Activated gamma-delta T cell treated with anti-CD3 and anti-CD28 coated beads, Interleukin-2, amount 50 U/mL, for 16 hours (primary cell): ENCODE measurements around the gene TLE2.
"Not testable (repeated sequence)": the region's sequence is repeated elsewhere in the genome, so short reads cannot be mapped to it uniquely, and the experiment has no call there.

ENCODE experiments used
- DNase-seq: peaks from one replicate; pipeline ENCODE4 v3.0.0-alpha.2; 2020; ENCODE audit warnings: low read depth

The TLE2 gene

DNA sequence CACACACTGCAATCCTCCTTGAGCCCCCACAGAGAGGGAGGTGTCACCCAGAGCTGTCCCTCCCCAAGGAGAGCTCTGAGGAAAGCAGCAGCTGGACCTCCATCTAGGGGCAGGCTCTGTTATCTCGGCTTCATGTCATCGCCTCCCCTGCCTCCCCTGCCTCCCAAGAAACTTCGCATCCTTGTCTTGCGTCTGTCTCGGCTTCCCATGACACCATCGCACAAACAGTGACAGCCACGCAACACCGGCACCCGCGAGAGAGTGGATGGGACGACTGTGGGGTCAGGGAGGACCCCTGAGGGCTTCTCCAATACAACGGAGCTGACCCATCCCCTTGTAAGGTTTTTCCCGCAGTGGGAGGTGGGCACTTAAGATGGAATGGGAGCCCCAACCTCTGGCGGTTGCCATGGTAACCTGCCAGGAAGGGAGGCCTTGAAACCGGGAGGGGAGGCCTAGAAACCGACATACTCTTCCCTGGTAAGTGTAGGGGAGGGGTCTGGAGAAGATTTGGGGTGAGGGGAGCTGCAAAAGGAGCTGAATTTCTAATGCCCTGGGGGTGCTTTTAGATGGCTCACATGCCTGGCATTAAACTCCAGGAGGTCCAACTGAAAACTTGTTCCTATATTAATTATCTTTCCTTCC lies 16.3 kb downstream of the TLE2 start:
- no peak for DNase-seq

DNA sequence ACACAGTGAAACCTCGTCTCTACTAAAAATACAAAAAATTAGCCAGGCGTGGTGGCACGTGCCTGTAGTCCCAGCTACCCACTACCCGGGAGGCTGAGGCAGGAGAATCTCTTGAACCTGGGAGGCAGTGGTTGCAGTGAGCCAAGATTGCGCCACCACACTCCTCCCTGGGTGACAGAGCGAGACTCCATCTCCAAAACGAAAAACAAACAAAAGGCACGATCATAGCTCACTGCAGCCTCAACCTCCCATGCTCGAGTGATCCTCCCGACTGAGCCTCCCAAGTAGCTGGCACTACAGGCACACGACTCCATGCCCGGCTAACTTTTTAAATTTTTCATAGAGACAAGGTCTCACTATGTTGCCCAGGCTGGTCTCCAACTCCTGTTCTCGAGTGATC lies 17.0 kb downstream of the TLE2 start:
- DNase-seq, result not testable (repeated sequence)

DNA sequence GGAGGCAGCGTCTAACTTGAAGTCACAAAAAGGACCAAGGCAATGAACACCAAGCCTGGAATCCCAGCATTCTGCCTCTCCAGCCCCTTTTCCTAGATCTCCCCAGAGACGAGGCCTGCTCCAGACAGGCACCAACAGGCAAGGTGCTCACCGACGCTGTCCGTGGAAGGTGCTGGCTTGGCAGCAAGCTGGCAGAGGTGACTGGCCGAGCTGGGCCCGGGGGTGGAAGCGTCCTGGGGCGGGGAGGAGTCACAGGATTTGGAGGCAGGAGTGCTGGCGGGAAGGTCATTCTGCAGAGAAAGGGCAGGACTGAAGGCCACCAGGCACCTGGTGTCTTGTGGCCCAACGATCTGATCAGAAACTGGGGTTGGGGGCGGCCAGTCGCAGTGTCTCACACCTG lies 18.2 kb downstream of the TLE2 start:
- DNase-seq, result no peak

DNA sequence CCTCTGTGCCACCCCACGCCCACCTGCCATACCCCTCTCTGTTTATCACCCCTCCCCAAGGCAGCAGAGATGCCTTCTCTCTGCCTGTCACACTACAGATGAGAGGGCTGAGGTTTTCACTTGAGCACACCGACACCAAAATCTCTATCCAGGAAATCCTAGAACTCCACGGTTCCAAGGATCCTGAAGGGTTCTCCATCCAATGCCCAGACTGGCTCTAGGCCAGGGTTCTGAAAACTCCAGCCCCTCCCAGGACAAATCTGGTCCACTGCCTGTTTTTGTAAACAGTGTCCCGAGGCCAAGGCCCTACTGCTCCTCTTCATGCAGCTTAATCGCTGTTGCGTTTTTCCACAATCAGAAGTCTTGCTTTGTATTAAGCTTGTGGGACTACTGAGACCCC lies 20.1 kb downstream of the TLE2 start:
- no peak for DNase-seq

DNA sequence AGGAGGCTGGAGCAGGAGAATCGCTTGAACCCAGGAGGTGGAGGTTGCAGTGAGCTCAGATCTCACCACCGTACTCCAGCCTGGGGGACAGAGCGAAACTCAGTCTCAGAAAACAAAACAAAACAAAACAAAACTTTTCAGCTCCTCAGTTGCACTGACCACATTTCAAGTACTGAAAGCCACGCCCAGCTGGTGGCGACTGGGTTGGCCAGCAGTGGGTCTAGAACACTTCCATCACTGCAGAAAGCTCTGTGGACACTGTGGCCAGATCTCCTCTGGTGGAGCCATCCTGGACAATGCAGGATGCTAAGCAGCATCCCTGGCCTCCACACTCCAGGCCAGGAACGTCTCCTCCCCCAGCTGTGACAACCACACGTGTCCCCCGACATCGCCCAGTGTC lies 21.1 kb downstream of the TLE2 start:
- no peak for DNase-seq

DNA sequence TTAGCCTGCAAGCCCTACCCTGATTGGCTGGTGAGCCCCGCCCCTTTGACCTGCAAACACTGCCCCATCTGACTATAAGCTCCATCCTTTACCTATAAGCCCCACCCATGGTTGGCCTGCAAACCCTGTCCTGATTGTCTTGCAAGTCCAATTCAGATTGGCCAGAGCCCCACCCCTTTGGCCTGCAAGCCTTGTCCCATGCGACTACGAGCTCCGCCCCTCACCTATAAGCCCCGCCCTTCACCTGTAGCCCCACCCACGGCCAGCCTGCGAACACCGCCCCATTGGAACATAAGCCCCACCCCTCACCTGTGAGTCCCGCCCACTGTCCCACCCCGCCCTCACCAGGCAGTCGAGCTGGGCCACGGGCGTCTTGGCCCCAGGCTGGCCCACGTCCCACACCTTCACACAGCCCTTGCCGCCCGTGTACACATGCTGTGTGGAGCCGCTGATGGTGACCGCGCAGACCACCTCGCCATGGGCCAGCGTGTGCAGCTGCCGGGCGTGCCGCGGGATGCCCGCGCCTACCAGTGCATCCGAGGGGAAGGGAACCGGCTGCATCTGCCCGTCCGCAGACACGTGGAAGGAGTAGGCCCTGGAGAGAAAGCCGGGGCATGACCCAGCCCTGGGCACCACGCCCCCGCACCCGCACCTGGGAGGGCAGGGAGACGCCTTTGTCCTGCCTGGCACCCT lies 22.9 kb downstream of the TLE2 start:
- DNase-seq, result no peak

DNA sequence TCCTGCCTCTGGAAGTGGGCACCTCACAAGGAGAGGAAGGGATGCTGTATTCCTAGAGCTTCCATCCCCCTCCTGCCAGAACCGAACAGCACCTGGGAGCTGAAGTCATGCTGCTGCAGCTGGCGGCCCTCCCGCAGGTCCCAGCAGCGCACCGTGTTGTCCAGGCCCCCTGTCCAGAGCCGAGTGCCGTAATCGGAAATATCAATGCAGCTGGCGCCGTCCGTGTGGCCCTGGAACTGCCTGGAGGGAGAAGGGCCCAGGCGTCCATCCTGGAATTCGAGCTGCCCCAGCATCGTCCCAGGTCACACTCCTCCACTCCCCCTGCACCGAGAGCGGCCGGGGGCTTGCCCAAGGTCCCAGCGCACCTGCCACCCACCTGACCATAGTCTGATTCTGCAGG lies 23.7 kb downstream of the TLE2 start:
- DNase-seq, result no peak

DNA sequence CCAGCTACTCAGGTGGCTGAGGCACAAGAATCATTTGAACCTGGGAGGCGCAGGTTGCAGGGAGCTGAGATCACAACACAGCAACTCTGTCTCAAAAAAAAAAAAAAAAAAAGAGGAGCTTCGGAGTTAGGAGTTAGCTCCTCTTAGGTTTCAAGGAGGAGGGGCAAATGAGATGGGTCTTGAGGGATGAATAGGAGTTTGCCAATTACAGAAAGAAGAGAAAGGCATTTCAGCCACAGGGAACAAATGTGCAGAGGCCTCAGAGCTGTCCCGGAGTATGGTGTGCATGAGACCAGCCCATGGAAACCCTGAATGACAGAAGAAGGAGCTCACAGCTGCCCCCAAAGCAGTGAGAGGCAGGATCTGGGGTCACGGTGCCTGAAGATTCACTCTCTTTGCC lies 24.6 kb downstream of the TLE2 start:
- DNase-seq, result no peak

DNA sequence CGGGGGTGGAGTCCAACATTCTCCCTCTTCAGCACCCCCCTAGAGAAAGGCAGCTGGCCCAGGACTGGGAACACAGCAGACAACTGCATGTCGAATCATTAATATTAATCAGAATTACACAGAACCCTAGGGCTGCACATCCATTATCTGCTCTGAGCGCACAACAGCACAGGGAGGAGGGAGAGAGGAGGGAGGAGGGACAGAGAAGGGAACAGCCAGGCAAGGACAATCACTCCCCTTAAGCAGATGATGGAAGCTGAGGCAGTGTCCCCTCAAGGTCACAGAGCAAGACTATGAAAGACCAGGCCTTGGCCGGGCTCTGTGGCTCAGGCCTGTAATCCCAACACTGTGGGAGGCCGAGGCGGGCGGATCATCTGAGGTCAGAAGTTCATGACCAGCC lies 26.0 kb downstream of the TLE2 start:
- no peak for DNase-seq

DNA sequence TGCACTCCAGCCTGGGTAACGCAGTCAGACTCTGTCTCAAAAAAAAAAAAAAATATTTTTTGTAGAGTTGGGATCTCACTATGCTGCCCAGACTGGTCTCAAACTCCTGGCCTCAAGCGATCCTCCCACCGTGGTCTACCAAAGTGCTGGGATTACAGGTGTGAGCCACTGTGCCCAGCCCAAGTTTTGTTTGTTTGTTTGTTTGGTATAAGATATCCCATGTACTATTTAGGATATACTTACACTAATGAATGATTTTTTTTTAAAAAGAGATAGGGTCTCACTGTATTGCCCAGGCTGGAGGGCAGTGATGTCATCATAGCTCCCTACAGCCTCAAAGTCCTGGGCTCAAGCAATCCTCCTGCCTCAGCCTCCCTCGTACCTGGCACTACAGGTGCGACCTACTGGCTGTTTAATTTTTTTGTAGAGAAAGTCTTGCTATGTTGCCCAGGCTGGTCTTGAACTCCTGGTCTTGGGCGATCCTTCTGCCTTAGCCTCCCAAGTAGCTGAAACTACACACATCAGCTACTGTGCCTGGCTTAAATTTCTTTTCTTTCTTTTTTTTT lies 27.8 kb downstream of the TLE2 start:
- no peak for DNase-seq

DNA sequence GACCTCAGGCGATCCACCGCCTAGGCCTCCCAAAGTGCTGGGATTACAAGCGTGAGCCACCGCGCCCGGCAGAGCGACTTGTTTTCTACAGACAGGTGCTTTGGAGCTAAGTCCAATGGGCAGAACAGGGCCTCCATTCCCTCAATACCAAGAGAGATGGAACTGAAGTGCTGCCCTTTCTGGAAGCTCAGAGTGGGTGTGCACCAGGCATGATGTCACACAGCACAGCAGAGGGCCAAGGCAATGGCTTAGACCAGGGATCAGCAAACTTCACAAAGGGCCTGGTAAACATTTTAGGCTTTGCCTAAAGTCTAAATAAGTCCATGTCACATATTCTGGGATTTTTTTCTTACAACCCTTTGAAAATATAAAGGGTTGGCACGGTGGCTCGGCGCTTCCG lies 30.4 kb downstream of the TLE2 start:
- DNase-seq, result no peak

DNA sequence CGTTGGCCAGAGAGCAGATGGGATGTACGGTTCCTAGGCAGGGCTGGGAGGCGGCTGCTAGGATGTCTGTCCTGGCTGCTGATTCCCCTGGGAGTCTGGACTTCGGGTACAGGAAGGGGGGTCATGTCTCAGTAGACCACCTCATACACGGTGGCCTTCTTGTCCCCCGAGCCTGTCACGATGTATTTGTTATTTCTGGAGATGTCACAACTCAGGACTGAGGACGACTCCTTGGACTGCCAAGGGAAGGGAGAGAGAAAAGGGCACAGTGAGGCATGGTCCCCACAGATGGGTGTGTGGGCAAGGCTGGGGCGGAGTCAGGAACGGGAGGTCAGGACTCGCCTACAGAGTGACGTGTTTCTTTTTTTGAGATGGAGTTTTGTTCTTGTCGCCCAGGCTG lies 31.4 kb downstream of the TLE2 start:
- DNase-seq, result no peak

DNA sequence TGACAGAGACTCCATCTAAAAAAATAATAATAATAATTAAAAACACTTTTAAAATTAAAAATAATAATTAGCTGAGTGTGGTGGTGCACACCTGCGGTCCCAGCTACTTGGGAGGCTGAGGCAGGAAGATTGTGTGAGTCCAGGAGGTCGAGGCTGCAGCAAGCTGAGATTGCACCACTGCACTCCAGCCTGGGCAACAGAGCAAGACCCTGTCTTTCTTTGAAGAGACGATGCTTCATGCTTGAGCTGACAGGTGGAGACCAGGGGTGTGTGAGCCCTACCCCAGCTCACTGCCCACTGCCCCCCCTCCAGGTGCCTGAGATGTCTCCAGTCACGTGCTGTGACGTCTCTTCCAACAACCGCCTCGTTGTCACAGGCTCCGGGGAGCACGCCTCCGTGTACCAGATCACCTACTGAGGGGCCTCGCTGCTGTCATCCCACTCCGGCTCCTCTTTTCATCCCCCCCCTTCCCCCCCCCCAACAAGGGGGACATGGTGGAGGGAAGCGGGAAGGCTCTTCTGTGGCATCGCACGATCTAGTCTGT lies 34.4 kb downstream of the TLE2 start:
- DNase-seq, result no peak

DNA sequence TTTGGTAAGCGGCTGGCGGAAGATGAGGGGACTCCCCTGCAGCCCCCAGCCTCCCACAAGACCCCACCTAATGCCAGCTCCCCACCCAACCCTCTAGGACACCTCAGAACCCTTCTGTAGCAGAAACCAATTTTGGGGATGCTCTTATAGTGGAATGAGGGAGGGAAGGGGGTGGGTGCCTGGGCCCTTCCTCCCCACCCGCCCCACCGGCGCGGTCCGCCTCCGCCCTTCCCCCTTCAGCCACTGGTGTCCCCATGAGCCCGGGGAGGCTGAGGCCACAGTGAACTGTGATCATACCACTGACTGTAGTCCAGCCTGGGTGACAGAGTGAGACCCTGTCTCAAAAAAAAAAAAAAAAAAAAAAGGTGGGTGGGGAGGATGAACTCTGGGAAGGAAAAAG lies 35.5 kb downstream of the TLE2 start:
- DNase-seq, result no peak

DNA sequence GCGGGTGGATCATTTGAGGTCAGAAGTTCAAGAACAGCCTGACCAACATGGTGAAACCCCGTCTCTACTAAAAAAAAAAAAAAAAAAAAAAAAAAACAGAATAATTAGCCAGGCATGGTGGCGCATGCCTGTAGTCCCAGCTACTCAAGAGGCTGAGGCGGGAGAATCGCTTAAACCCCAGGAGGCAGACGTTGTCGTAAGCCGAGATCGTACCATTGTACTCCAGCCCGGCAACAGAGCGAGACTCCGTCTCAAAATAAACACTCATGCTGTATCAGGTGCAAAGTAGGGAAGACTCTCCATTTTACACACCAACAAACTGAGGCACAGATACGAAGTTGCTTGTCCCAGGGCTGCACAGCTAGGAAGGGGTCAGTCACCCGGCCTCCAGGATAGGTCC lies 36.1 kb downstream of the TLE2 start:
- no peak for DNase-seq

DNA sequence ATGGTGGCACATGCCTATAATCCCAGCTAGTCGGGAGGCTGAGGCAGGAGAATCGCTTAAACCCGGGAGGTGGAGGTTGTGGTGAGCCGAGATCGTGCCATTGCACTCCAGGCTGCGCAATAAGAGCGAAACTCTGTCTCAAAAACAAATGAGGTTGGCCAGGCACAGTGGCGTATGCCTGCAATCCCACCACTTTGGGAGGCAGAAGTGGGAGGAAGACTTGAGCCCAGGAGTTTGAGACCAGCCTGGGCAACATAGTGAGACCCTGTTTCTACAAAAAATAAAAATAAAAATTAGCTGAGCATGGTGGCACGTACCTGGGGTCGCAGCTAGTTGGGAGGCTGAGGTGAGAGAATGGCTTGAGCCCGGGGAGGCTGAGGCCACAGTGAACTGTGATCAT lies 36.7 kb downstream of the TLE2 start:
- not testable (repeated sequence) for DNase-seq

DNA sequence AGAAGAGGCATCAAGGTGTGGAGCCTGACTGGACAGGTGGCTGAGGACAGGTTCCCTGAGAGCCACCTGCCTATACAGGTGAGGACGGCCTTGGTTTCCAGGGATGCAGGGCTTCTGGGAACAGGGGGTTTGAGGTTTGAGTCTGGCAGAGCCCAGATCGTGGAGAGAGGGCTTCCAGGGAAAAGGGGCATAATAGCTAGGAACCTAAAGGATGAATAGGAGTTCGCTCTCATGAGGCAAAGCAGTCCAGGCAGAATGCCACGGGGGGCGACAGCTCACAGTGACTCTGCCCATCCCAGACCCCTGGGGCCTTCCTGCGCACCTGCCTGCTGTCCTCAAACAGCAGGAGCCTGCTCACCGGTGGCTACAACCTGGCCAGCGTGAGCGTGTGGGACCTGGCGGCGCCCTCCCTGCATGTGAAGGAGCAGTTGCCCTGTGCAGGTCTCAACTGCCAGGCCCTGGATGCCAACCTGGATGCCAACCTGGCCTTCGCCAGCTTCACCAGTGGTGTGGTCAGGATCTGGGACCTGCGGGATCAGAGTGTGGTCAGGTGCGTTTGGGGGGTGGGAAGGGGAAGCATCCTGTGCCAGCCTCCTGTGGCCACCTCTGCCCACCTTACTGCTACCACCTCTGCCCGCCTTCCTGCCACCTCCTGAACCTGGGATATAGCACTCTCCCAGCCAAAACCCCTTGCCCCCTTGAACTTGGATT lies 39.7 kb downstream of the TLE2 start:
- no peak for DNase-seq

DNA sequence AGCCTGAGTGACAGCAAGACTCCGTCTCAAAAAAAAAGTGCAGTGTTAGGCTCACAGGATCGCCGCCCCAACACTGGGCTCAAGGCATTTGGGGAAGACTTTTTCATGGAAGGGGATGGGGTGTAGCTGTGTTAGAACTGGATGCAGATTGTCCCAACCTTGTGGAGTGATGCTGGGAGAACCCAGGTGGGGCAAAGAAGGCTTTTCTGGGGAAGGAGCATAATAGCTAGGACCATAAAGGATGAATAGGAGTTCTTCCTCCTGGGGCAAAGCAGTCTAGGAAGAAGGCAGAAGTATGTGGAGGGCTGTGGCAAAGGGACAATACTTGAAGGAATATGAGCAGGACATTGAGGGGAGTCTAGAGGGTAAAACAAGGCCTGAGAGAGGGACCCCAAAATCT lies 40.5 kb downstream of the TLE2 start:
- no peak for DNase-seq

DNA sequence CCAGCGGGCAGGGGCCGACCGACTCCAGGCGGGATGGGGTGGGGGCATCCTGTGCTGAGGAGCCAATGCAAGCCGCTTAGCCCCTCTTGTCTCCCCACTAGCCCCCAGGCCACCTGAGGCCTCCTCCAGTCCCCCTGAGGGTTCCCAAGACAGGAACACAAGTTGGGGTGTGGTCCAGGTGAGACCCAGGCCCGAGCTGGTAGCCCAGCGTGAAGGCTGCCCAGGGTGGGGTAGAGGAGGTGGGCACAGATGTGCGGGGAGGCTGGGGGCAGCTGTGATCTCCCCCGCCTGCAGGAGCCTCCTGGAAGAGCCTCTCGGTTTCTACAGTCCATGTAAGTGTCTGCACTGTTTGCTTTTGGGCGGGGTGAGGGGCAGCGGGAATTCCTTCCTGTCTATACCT lies 41.3 kb downstream of the TLE2 start:
- DNase-seq, result no peak

DNA sequence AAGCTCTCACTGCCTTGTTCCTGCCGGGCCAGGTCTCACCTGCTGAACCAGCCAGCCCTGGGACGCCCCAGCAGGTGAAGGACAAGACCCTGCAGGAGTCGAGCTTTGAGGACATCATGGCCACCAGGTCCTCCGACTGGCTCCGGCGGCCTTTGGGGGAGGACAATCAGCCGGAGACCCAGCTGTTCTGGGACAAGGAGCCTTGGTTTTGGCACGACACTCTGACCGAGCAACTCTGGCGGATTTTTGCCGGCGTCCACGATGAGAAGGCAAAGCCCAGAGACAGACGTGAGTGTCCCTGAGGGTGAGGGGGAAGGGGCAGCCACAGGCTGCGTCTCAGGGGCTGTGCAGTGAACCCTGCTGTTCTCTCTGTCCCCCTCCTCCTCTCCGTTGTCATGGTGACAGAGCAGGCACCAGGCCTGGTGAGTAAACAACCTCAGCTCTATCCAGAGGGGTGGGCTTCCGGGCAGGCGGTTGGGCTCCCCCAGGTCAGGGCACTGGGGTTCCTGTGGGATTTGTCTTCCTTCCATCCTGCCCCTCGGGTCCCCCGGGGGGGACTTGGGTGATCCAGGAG lies 42.0 kb downstream of the TLE2 start:
- DNase-seq, result no peak

DNA sequence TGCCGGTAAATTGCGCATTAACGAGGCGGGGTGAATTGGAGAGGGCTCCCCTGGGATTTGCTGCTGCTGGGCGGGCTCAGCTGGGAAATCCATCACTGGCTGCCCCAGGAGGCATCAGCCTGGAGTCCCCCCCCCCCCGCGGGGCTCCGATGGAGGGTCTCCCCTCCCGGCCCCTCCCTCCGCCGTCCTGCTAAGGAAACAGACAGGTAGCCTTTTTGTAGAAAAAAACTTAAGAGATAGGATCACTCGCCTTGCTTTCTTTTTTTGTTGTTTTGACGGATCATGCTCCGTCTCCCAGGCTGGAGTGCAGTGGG lies 44.9 kb downstream of the TLE2 start:
- DNase-seq, result no peak

DNA sequence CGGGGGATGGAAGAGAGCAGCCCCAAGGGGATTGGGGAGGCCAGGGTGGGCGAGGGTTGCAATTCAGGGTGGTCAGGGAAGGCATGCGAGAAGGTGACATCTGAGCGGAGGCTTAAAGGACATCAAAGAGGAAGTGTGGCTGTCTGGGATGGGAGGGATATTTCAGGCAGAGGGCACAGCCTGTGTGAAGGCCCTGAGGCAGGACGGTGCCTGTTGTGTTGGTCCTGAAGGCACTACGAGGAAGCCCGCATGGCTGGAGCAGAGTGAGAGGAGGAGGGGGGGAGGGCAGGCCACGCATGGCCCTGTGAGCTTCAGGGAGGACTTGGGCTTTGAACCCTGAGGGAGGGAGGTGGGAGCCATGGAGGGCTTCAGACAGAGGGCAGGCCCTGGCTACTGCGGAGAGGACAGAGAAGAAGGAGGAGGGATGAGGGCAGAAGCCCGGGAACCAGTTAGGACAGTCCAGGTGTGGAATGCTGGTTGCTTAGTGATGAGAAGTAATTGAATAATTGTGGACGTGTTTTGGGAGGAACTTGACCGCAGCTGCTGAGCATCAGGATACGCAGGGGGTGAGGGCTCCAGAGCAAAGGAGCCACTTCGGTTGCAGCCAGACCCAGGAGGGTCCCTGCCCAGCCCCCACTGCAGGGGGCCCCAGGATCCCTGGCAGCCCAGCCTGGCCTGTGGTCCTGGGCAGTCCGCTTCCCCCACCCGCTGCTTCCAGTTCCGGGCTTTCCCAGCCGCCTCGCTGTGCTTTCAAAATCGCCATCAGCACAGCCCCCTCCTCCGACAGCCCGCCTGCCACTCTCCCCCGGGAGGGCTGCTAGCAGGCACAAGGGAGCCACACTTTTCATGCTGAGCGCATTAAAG lies 45.5 kb downstream of the TLE2 start:
- DNase-seq, result no peak
